Bronchial epithelial cell (primary cell): ENCODE data around the gene PFN4. TPM values are rescaled to one million over a fixed set of nuclear protein-coding genes. Genes with fewer than 3 reads are reported as not detected.

Source experiments
- DNase-seq: peaks from one replicate; pipeline ENCODE4 v3.0.0-alpha.2; 2010; ENCODE audit warnings: low read depth
- FAIRE-seq: peaks from 2 replicates; lab custom pipeline; 2011; peaks lifted over from hg19 to GRCh38; lab: Jason Lieb, UNC
- H3K27me3 ChIP-seq: 2 replicates; pipeline ENCODE4 v1.5.1; 2011; ENCODE audit warnings: low read length; ENCODE audit not compliant: control insufficient read depth, insufficient read depth
- H3K36me3 ChIP-seq: 2 replicates; pipeline ENCODE4 v1.5.1; 2011; ENCODE audit warnings: low read length; ENCODE audit not compliant: control insufficient read depth, insufficient read depth
- H3K4me3 ChIP-seq: 2 replicates; pipeline ENCODE4 v1.5.1; 2011; ENCODE audit warnings: mild to moderate bottlenecking, low read depth, low read length, control low read depth
- total RNA-seq: library from RNA; depleted of rRNA; stranded (reverse); fragments of >200 nt; gene quantifications from 2 replicates; pipeline ENCODE4 v1.2.1, GENCODE V29; 2014
- TF ChIP-seq, protein P1 (sequence below): IDR thresholded peaks from 2 replicates; pipeline ENCODE4 v1.5.1; 2011; ENCODE audit warnings: mild to moderate bottlenecking, moderate library complexity, low read length, control low read depth, inconsistent platforms; ENCODE audit not compliant: insufficient read depth, severe bottlenecking

The PFN4 gene
- total RNA-seq, 1 donor from 2014 or later = under 0.01 TPM

DNA sequence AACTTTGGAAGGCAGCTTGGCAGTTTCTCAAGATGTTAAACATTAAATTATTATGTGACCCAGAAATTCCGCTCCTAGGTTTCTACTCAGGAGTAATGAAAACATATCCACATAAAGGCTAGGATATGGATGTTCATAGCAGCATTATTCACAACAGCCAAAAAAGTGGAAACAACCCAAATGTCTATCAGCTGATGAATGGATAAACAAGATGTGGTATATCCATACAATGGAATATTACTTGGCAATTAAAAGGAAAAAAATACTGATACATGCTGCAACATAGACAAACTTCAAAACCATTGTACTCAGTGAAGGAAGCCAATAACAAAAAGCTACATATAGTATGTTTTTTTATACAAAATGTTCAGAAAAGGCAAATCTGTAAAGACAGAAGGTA lies 39.4 kb upstream of the PFN4 start:
- TF ChIP-seq, protein P1, sequence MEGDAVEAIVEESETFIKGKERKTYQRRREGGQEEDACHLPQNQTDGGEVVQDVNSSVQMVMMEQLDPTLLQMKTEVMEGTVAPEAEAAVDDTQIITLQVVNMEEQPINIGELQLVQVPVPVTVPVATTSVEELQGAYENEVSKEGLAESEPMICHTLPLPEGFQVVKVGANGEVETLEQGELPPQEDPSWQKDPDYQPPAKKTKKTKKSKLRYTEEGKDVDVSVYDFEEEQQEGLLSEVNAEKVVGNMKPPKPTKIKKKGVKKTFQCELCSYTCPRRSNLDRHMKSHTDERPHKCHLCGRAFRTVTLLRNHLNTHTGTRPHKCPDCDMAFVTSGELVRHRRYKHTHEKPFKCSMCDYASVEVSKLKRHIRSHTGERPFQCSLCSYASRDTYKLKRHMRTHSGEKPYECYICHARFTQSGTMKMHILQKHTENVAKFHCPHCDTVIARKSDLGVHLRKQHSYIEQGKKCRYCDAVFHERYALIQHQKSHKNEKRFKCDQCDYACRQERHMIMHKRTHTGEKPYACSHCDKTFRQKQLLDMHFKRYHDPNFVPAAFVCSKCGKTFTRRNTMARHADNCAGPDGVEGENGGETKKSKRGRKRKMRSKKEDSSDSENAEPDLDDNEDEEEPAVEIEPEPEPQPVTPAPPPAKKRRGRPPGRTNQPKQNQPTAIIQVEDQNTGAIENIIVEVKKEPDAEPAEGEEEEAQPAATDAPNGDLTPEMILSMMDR = no peak
- FAIRE-seq (no peak), DNase-seq (no peak)
- Histone ChIP-seq H3K27me3 (no peaks in the 10 kb centered on the region), H3K4me3 (no peak overlapping the region), H3K36me3 (no peaks in the 10 kb centered on the region)

DNA sequence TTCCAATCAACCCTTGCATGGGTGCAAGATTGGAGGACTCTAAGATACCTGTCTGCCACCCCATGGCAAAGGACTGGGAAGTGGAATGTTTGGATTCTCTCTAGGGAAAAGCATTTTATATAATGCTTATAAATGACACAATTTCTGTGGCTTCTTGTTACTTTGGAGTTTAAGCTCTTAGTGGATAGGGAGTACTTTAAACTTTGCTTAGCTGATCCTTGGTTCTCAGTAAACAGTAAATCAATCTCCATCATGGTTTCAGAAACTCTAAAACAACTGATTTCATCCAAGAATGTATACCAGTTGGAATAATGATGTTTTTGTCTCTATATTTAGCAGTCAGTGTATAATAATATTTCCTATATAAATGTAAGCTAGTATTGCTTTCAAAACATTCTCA lies 37.6 kb upstream of the PFN4 start:
- no peak for DNase-seq
- Histone ChIP-seq H3K36me3 (no peaks in the 10 kb centered on the region), H3K4me3 (no peak overlapping the region), H3K27me3 (no peaks in the 10 kb centered on the region)
- FAIRE-seq = no peak
- TF ChIP-seq, protein P1 = no peak

DNA sequence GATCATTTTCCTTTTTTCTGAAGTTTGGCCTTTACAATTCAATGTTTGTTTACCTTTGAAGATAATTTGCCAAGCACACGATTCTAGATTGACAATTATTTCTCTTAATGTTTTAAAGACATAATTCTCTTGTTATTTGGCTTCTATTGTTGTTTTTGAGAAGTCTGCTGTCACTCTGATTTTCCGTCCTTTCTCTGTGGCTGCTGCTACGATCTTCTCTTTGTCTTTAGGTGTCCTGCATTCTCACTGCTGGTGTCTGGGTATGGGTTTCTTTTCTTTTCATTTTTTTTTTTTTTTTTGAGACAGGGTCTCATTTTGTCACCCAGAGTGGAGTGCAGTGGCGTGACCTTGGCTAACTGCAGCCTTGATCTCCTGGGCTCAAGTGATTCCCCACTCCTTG lies 36.6 kb upstream of the PFN4 start:
- H3K4me3 ChIP-seq = no peak overlapping the region
- no peaks in the 10 kb centered on the region for H3K27me3 ChIP-seq
- TF ChIP-seq, protein P1 = no peak
- DNase-seq = no peak
- H3K36me3 ChIP-seq = no peaks in the 10 kb centered on the region
- no peak for FAIRE-seq

DNA sequence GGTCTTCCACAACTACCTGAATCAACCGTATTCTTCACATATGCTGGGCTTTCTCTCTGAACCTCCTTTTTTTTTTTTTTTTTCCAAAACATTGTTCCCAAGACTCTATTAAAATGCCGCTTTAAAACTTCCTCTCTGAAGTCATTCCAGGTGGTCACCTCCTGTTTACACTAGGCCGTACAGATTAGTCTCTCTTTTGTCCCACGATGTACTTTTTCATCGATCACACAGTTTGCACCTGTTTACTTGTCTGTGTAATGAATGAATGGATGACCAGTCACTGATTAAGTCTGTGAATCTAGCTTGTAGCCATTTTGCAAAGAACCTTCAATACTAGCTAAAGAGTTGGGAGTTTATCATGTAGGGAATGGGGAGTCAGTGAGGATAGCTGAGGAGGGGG lies 35.0 kb upstream of the PFN4 start:
- Histone ChIP-seq H3K36me3 (no peaks in the 10 kb centered on the region), H3K4me3 (no peak overlapping the region), H3K27me3 (no peaks in the 10 kb centered on the region)
- TF ChIP-seq, protein P1 = no peak
- DNase-seq (no peak), FAIRE-seq (no peak)

DNA sequence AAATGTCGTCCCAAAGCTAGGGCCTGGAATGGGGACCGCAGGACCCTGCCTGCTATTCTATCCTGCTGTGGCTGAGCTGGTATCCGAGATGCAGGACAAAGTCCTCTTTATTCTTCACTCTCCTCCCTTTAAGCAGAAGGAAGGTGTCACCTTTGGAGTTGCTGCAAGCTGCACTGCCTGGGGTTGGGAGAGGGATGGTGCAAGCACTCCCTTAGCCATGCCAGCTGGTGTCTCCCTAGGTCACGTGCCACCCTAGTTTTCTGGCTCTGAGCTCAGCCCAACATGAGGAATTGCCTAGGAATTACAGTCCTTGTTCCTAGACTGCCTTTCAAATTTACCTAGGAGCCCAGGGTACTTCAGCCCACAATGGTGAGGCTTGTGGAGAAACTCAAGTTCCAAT lies 30.3 kb upstream of the PFN4 start:
- DNase-seq = no peak
- Histone ChIP-seq H3K4me3 (no peak overlapping the region), H3K27me3 (no peaks in the 10 kb centered on the region), H3K36me3 (no peaks in the 10 kb centered on the region)
- FAIRE-seq = no peak
- TF ChIP-seq, protein P1 = no peak
